Testis (tissue), 3 donors: ENCODE measurements around the gene ISG15. TPM values are rescaled to one million over a fixed set of nuclear protein-coding genes. Genes with fewer than 3 reads are reported as not detected.

Source experiments
- DNase-seq: peaks from one replicate; pipeline ENCODE4 v3.0.0-alpha.2; 2019
- H3K27ac ChIP-seq, 2 donors: fragments of 200-600 bp; sonication (generic); one replicate each; pipeline ENCODE4 v1.5.1; 2019
- H3K27me3 ChIP-seq: fragments of 200-600 bp; sonication (generic); one replicate; pipeline ENCODE4 v1.5.1; 2019
- H3K36me3 ChIP-seq: fragments of 200-600 bp; sonication (generic); one replicate; pipeline ENCODE4 v1.5.1; 2017; ENCODE audit warnings: low read depth; ENCODE audit errors: missing control alignments
- H3K4me1 ChIP-seq: fragments of 200-600 bp; sonication (generic); one replicate; pipeline ENCODE4 v1.5.1; 2019
- H3K4me3 ChIP-seq, 2 donors: fragments of 200-600 bp; sonication (generic); one replicate each; pipeline ENCODE4 v1.5.1; 2017 to 2019
- H3K9me3 ChIP-seq: fragments of 200-600 bp; sonication (generic); one replicate; pipeline ENCODE4 v1.5.1; 2017
- POLR2A ChIP-seq: fragments of 450-650 bp; IDR thresholded peaks from one replicate; pipeline ENCODE4 v1.6.1; 2017; ENCODE audit warnings: antibody characterized with exemption, mild to moderate bottlenecking, moderate library complexity
- WGBS, 2 donors: methylation state at CpG; one replicate each; pipeline ENCODE4 v1.1.5; 2018; 5-methylcytosine and 5-hydroxymethylcytosine counted together
- intact Hi-C: fragments of 100-400 bp; cut with DNase I; formaldehyde crosslinking; loops from one replicate; pipeline ENCODE4 v1.15.1; 2023; ENCODE audit warnings: low total_unique reads
- polyA plus RNA-seq: library from polyadenylated mRNA; stranded (reverse); fragments of 350-450 nt; fragmentation: Illumina TruSeq; extraction: RNeasy Lipid Tissue Mini Kit (QIAGEN cat#74804); gene quantifications from one replicate; pipeline ENCODE4 v1.2.3, GENCODE V29; 2014; ENCODE audit warnings: low read depth, low replicate concordance; ENCODE audit not compliant: insufficient read depth
- total RNA-seq, 2 donors: library from RNA; depleted of rRNA; stranded (reverse); fragments of >200 nt; gene quantifications; one replicate each; pipeline ENCODE4 v1.2.3, GENCODE V29; 2016
- TF ChIP-seq, protein P1 (sequence below), 3 experiments: fragments of 450-650 bp in 2 of 3; fragments of 200-600 bp in 1 of 3; sonication (generic) in 1 of 3; IDR thresholded peaks; one replicate each; pipeline ENCODE4 v1.5.1; 2016 to 2019; ENCODE audit warnings: antibody characterized with exemption in 3 of 3, mild to moderate bottlenecking in 2 of 3, moderate library complexity in 1 of 3

The ISG15 gene
- total and polyA plus RNA-seq, 3 donors from 2014 or later = 16.6 to 24.0 (median 22.8) TPM

DNA sequence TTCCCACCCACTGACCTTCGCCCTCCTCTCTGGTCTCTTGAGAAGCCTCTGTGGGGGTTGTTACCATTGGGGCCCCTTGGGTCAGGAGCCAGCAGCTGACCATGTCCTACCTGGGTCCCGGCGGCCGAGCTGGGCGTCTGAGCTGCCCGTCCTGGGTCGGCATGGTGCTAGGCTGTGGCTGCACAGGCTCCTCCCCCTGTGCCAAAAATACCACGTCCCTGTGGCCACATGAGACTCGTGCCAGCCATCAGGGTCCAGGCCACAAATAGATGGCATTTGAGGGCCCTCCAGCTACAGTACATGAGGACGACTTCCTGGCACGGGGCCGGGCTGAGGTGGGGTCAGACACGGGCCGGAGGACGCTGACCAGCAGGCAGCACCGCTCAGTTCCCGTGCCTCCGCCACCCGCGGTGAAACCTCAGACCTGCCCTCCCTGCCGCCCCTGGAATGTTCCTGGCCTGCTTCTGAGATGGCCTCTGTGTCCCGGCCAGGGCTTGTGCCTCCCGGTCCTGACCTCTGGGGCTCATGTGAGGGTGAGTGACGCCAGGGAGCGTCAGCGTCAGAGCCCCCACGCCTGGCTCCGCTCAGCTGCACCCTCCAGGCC lies 31.2 kb upstream of the ISG15 start, which contains the start of gene PERM1:
TSS of gene PERM1 (minus strand) at position 139 of the 604 bp plus-strand sequence. CDS start 1,064 bp downstream, outside the sequence.
- intact Hi-C loops = no loop called here
- TF ChIP-seq, protein P1, sequence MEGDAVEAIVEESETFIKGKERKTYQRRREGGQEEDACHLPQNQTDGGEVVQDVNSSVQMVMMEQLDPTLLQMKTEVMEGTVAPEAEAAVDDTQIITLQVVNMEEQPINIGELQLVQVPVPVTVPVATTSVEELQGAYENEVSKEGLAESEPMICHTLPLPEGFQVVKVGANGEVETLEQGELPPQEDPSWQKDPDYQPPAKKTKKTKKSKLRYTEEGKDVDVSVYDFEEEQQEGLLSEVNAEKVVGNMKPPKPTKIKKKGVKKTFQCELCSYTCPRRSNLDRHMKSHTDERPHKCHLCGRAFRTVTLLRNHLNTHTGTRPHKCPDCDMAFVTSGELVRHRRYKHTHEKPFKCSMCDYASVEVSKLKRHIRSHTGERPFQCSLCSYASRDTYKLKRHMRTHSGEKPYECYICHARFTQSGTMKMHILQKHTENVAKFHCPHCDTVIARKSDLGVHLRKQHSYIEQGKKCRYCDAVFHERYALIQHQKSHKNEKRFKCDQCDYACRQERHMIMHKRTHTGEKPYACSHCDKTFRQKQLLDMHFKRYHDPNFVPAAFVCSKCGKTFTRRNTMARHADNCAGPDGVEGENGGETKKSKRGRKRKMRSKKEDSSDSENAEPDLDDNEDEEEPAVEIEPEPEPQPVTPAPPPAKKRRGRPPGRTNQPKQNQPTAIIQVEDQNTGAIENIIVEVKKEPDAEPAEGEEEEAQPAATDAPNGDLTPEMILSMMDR (IDR thresholded peaks at IDR 0.05) = no peak
- TF ChIP-seq POLR2A = no peak
- Histone ChIP-seq H3K27me3 (no peaks in the 10 kb centered on the region), H3K4me3 (no peak within 1 kb of the TSS), H3K9me3 (no peaks in the 10 kb centered on the region), H3K4me1 (no peaks in the 10 kb centered on the region), H3K27ac (no peak within 1 kb of the TSS), H3K36me3 (no peaks in the 10 kb centered on the region)
- DNase-seq = no peak
- 61 to 69% methylated on average over 22 to 27 of the region's 28 CpGs for WGBS, 2 donors

DNA sequence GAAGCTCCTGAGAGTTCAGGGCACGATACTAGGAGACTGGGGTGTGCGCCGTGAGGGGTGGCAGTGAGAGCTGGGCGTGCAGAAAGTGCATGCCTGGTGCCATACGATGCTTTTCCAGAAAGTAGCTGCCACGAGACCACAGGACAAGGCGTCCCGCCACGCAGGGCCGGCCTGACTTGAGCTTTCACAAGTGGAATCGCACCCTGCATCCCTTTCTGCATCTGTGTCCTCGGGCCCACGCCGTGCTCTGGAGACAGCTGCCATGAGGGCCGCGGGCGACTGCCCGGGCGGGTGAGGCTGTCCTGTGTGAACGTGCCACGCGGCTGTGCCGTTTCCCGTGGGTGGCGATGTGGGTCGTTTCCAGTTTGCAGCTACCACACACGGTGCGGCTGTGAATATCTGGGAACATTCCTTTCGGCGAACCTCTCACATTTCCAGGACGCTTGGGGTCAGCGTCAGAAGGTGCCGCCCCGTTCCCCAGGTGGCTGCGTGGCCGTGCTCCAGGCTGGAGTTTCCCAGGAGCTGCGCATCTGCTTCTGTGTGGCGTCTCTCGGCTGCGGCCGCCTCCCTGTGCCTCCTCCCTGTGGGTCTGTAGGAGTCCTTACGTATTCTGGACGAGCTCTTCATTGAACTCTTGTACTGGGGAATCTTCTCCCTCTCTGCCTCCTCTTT lies 30.4 kb upstream of the ISG15 start:
- no peak overlapping the region for H3K27ac ChIP-seq
- TF ChIP-seq, protein P1 (IDR thresholded peaks at IDR 0.05) = no peak
- TF ChIP-seq POLR2A = no peak
- H3K4me3 ChIP-seq = no peak overlapping the region
- no peaks in the 10 kb centered on the region for H3K4me1 ChIP-seq
- no peak for DNase-seq
- intact Hi-C loops = no loop called here
- no peaks in the 10 kb centered on the region for H3K36me3 ChIP-seq
- no peaks in the 10 kb centered on the region for H3K9me3 ChIP-seq
- H3K27me3 ChIP-seq = no peaks in the 10 kb centered on the region
- WGBS, 2 donors = 80 to 83% methylated on average over 32 to 43 of the region's 43 CpGs

DNA sequence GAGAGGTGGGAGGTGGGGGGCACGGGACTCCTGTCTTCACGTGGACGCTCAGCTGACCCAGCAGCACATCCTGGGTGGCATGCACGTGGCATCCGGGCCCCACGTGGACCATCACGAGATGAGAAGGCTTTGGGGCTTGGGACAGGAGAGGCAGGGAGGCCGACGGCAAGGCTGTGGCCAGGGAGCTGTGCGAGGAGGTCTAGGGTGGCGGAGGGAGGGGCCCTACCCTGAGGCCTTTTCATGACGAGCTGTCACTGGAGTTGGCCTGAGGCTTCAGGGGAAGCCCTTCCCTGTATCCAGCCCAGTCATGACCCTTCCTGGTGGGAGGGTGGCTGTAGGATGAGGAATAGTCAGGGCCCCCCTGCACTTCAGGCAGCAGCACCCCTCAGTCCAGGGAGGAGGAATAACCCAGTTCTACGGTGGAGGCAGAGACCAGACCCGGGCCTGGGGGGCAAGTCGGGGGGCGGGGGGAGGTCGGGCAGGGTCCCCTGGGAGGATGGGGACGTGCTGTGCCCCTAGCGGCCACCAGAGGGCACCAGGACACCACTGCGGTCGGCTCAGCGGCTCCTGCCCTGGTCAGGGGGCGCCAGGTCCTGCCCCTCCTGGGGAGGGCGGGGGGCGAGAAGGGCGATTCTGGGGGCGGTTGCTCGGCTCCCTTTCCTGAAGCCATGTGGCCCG lies 29.4 kb upstream of the ISG15 start:
- intact Hi-C loops = no loop called here
- TF ChIP-seq, protein P1 (IDR thresholded peaks at IDR 0.05) = peak in 2 of 3 experiments; percentile 26 to 93
- TF ChIP-seq POLR2A = no peak
- no peaks in the 10 kb centered on the region for H3K4me1 ChIP-seq
- H3K9me3 ChIP-seq = no peaks in the 10 kb centered on the region
- no peaks in the 10 kb centered on the region for H3K36me3 ChIP-seq
- peak; percentile 61 for DNase-seq
- no peaks in the 10 kb centered on the region for H3K27me3 ChIP-seq
- H3K4me3 ChIP-seq = no peak overlapping the region
- WGBS, 2 donors = 32 to 41% methylated on average over 9 to 28 of the region's 29 CpGs
- H3K27ac ChIP-seq = no peak overlapping the region

DNA sequence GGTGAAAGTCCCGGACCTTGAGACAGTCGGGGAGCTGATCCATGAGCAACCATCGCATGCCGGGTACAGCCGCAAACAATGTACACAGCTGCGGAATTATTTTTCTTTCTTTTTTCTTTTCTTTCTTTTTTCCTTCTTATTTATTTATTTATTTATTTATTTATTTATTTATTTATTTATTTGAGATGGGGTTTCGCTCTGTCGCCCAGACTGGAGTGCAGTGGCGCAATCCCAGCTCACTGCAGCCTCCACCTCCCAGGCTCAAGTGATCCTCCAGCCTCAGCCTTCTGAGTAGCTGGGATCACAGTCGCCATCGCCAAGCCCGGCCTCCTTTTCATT lies 28.9 kb upstream of the ISG15 start:
- no peak overlapping the region for H3K27ac ChIP-seq
- H3K4me1 ChIP-seq = no peaks in the 10 kb centered on the region
- intact Hi-C loops = no loop called here
- DNase-seq = no peak
- no peak overlapping the region for H3K4me3 ChIP-seq
- WGBS, 2 donors = 66 to 72% methylated on average over 12 of the region's 12 CpGs
- TF ChIP-seq, protein P1 (IDR thresholded peaks at IDR 0.05) = no peak
- no peak for TF ChIP-seq POLR2A
- H3K9me3 ChIP-seq = no peaks in the 10 kb centered on the region
- no peaks in the 10 kb centered on the region for H3K27me3 ChIP-seq
- H3K36me3 ChIP-seq = no peaks in the 10 kb centered on the region
